H9 (cell line): ENCODE data around the gene FHOD3. TPM values are rescaled to one million over a fixed set of nuclear protein-coding genes. Genes with fewer than 3 reads are reported as not detected.

Source experiments
- DNase-seq: peaks from one replicate; pipeline ENCODE4 v3.0.0-alpha.2; 2017
- H2AFZ ChIP-seq: one replicate; pipeline ENCODE4 v1.6.1; 2013; ENCODE audit warnings: mild to moderate bottlenecking, low read length, control low read depth, moderate library complexity
- H2AK5ac ChIP-seq: 2 replicates; pipeline ENCODE4 v1.6.1; 2013; ENCODE audit warnings: low read length, control low read depth, mixed read lengths; ENCODE audit not compliant: insufficient read length
- H2BK120ac ChIP-seq: one replicate; pipeline ENCODE4 v1.6.1; 2013; ENCODE audit warnings: low read depth, mild to moderate bottlenecking, low read length, control low read depth, inconsistent platforms; ENCODE audit not compliant: poor library complexity, severe bottlenecking
- H2BK12ac ChIP-seq: 2 replicates; pipeline ENCODE4 v1.6.1; 2013; ENCODE audit warnings: low read length, control low read depth, mixed read lengths, low read depth; ENCODE audit not compliant: insufficient read length
- H2BK15ac ChIP-seq: 2 replicates; pipeline ENCODE4 v1.6.1; 2013; ENCODE audit warnings: low read depth, low read length, control low read depth
- H2BK20ac ChIP-seq: one replicate; pipeline ENCODE4 v1.6.1; 2013; ENCODE audit warnings: low read depth, mild to moderate bottlenecking, low read length, control low read depth, inconsistent platforms; ENCODE audit not compliant: poor library complexity, severe bottlenecking
- H2BK5ac ChIP-seq: 2 replicates; pipeline ENCODE4 v1.6.1; 2013; ENCODE audit warnings: low read length, control low read depth, mixed read lengths; ENCODE audit not compliant: insufficient read length
- H3K14ac ChIP-seq: 2 replicates; pipeline ENCODE4 v1.6.1; 2013; ENCODE audit warnings: low read length, control low read depth; ENCODE audit not compliant: insufficient read depth
- H3K18ac ChIP-seq: 2 replicates; pipeline ENCODE4 v1.6.1; 2013; ENCODE audit warnings: low read depth, mild to moderate bottlenecking, mixed read lengths, low read length, control low read depth; ENCODE audit not compliant: insufficient read length
- H3K23ac ChIP-seq: 2 replicates; pipeline ENCODE4 v1.6.1; 2013; ENCODE audit warnings: low read length, control low read depth, mixed read lengths, low read depth; ENCODE audit not compliant: insufficient read length
- H3K23me2 ChIP-seq: 2 replicates; pipeline ENCODE4 v1.6.1; 2013; ENCODE audit warnings: low read depth, mild to moderate bottlenecking, mixed read lengths, low read length, control low read depth; ENCODE audit not compliant: insufficient read length, poor library complexity, severe bottlenecking
- H3K27ac ChIP-seq: 2 replicates; pipeline ENCODE4 v1.5.1; 2013; ENCODE audit warnings: low read length, control low read depth, mixed read lengths, low read depth; ENCODE audit not compliant: insufficient read length
- H3K27me3 ChIP-seq: 2 replicates; pipeline ENCODE4 v1.6.1; 2013; ENCODE audit warnings: low read length, control low read depth, inconsistent platforms; ENCODE audit not compliant: insufficient read depth
- H3K4ac ChIP-seq: 2 replicates; pipeline ENCODE4 v1.6.1; 2013; ENCODE audit warnings: low read depth, mild to moderate bottlenecking, control low read depth, inconsistent platforms, low read length, moderate library complexity
- H3K4me1 ChIP-seq: 2 replicates; pipeline ENCODE4 v1.6.1; 2013; ENCODE audit warnings: low read length, control low read depth, inconsistent platforms; ENCODE audit not compliant: insufficient read depth
- H3K4me2 ChIP-seq: 2 replicates; pipeline ENCODE4 v1.6.1; 2013; ENCODE audit warnings: low read length, control low read depth, mixed read lengths; ENCODE audit not compliant: insufficient read length, insufficient read depth
- H3K56ac ChIP-seq: 2 replicates; pipeline ENCODE4 v1.6.1; 2013; ENCODE audit warnings: low read depth, mild to moderate bottlenecking, mixed read lengths, low read length, control low read depth; ENCODE audit not compliant: insufficient read length
- H3K79me1 ChIP-seq: 2 replicates; pipeline ENCODE4 v1.6.1; 2013; ENCODE audit warnings: low read depth, mild to moderate bottlenecking, moderate library complexity, low read length, control low read depth, inconsistent platforms; ENCODE audit not compliant: insufficient read depth, poor library complexity, severe bottlenecking
- H3K79me2 ChIP-seq: 2 replicates; pipeline ENCODE4 v1.6.1; 2013; ENCODE audit warnings: low read length, control low read depth, inconsistent platforms; ENCODE audit not compliant: insufficient read depth
- H3K9ac ChIP-seq: 2 replicates; pipeline ENCODE4 v1.6.1; 2013; ENCODE audit warnings: low read length, control low read depth, mixed read lengths; ENCODE audit not compliant: insufficient read length; ENCODE audit errors: extremely low read depth
- H3K9me3 ChIP-seq: one replicate; pipeline ENCODE4 v1.6.1; 2013; ENCODE audit warnings: low read depth, low read length, inconsistent platforms; ENCODE audit not compliant: control insufficient read depth
- H3T11ph ChIP-seq: one replicate; pipeline ENCODE4 v1.6.1; 2013; ENCODE audit warnings: mild to moderate bottlenecking, low read length, control low read depth, inconsistent platforms
- H4K20me1 ChIP-seq: one replicate; pipeline ENCODE4 v1.6.1; 2013; ENCODE audit not compliant: control insufficient read depth, insufficient read length, insufficient read depth
- H4K5ac ChIP-seq: 2 replicates; pipeline ENCODE4 v1.6.1; 2013; ENCODE audit warnings: low read depth, mild to moderate bottlenecking, mixed read lengths, low read length, control low read depth; ENCODE audit not compliant: insufficient read length
- H4K8ac ChIP-seq: replicated peaks from 2 replicates; pipeline ENCODE4 v1.6.1; 2013; ENCODE audit warnings: low read length, control low read depth, mixed read lengths, low read depth; ENCODE audit not compliant: insufficient read length
- H4K91ac ChIP-seq: 2 replicates; pipeline ENCODE4 v1.6.1; 2013; ENCODE audit warnings: low read depth, mild to moderate bottlenecking, moderate library complexity, mixed read lengths, low read length, control low read depth; ENCODE audit not compliant: insufficient read length
- H3K27ac Mint-ChIP-seq, 3 experiments: 2 replicates in 2 of 3; 3 replicates in 1 of 3; pipeline ENCODE4 v1.8.0; 2020 to 2021; ENCODE audit warnings: mixed read lengths in 3 of 3, mild to moderate bottlenecking in 1 of 3, moderate library complexity in 1 of 3
- H3K27me3 Mint-ChIP-seq: 2 replicates; pipeline ENCODE4 v1.8.0; 2021; ENCODE audit warnings: low read depth, mild to moderate bottlenecking, moderate library complexity, mixed read lengths
- H3K36me3 Mint-ChIP-seq, 3 experiments: 2 replicates in 2 of 3; 3 replicates in 1 of 3; pipeline ENCODE4 v1.8.0; 2020 to 2021; ENCODE audit warnings: low read depth in 3 of 3, mixed read lengths in 3 of 3; ENCODE audit not compliant: insufficient read depth in 1 of 3
- H3K4me1 Mint-ChIP-seq, 2 experiments: 2 replicates each; pipeline ENCODE4 v1.8.0; 2020; ENCODE audit warnings: mixed read lengths in 2 of 2
- H3K4me3 Mint-ChIP-seq, 2 experiments: 2 replicates in 1 of 2; 3 replicates in 1 of 2; pipeline ENCODE4 v1.8.0; 2020 to 2021; ENCODE audit warnings: mild to moderate bottlenecking in 2 of 2, mixed read lengths in 2 of 2, moderate library complexity in 1 of 2
- H3K9me3 Mint-ChIP-seq, 2 experiments: 2 replicates in 1 of 2; 3 replicates in 1 of 2; pipeline ENCODE4 v1.8.0; 2020; ENCODE audit warnings: mild to moderate bottlenecking in 2 of 2, mixed read lengths in 2 of 2, moderate library complexity in 1 of 2
- WGBS: extraction: QIAGEN DNeasy Blood & Tissue Kit; methylation state at CpG from one replicate; pipeline ENCODE4 v1.1.7; 2013; ENCODE audit warnings: missing lambda C conversion rate, low lambda C conversion rate, mixed read lengths; ENCODE audit not compliant: insufficient read length; ENCODE audit errors: extremely low coverage; 5-methylcytosine and 5-hydroxymethylcytosine counted together
- total RNA-seq: library from RNA; stranded (reverse); gene quantifications from 2 replicates; pipeline ENCODE4 v1.2.1, GENCODE V29; 2021
- TF ChIP-seq, protein P1 (sequence below): fragments of 200-600 bp; sonication (generic); conservative IDR thresholded peaks from 3 replicates; pipeline ENCODE4 v1.8.0; 2021; ENCODE audit warnings: antibody characterized with exemption, mild to moderate bottlenecking

Gene FHOD3
- total RNA-seq, 1 experiment from 2014 or later = 8.0 TPM

DNA sequence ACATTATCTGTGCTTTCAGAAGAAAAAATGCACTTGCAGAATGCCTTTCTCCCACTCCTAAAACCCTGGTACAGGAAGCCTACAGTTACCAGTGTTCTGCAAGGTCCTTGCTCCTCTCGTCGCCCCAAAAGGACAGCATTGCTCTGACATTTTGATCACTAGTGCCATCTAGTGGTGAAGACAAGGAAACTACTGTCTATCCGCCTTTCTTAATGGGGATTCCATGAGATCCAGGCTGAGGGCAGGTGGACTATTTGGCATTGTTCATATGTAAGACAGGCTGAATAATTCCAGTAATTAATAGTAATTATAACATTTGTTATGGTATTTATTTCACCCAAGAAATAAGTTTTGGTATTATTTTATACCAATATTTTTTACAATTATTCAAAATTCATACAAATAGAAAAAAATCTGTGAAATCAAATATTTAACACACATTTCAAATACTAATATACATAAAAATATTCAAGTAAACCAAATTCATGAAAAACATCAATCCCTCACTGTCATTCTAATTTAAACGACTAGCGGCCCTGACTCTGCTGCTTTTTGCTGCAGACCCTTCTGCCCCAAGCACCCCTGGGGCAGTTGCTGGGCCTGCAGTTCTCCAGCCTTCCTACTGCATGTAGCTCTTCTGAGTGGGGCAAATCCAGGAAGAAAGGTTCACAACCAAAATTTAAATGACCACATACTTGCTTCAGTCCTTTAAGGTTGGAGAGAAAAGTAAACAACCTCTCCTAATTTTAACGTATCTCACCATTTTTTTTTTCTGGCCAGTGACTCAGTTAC is 512.3 kb downstream of the FHOD3 start:
- Histone ChIP-seq H3K9me3 (no peaks in the 10 kb centered on the region), H3K9ac (no peak overlapping the region), H2BK20ac (no peak overlapping the region), H3K27ac (no peak overlapping the region), H4K5ac (no peak overlapping the region), H3K79me1 (no peaks in the 10 kb centered on the region), H3K4ac (no peak overlapping the region), H3K18ac (no peak overlapping the region), H2BK15ac (no peak overlapping the region), H2BK12ac (no peak overlapping the region), H3K27me3 (no peaks in the 10 kb centered on the region), H2BK5ac (no peak overlapping the region), H2BK120ac (no peak overlapping the region), H4K8ac (no peak overlapping the region), H3K56ac (no peak overlapping the region), H4K91ac (no peak overlapping the region), H3K79me2 (no peaks in the 10 kb centered on the region), H3T11ph (no peak overlapping the region), H3K14ac (no peak overlapping the region), H3K23me2 (no peaks in the 10 kb centered on the region), H3K4me1 (no peaks in the 10 kb centered on the region), H2AK5ac (no peak overlapping the region), H3K23ac (no peak overlapping the region), H4K20me1 (no peaks in the 10 kb centered on the region), H2AFZ (no peak overlapping the region), H3K4me2 (no peak overlapping the region)
- peak; percentile 47 for DNase-seq
- Mint-ChIP-seq H3K27me3 (no peaks in the 10 kb centered on the region), H3K4me1 (peaks cover 0 to 4% of the 10 kb centered on the region in 2 experiments; a peak in 1 of 4 replicates), H3K27ac (peak overlapping the region in 1 of 3 experiments; percentile 48; a peak in 2 of 7 replicates), H3K36me3 (peaks cover 27 to 62% (median 61%) of the 10 kb centered on the region in 3 experiments; a peak in 6 of 7 replicates), H3K4me3 (no peak overlapping the region), H3K9me3 (no peaks in the 10 kb centered on the region)
- WGBS = no CpG with 5 or more reads among the region's 6 CpGs
- TF ChIP-seq, protein P1, sequence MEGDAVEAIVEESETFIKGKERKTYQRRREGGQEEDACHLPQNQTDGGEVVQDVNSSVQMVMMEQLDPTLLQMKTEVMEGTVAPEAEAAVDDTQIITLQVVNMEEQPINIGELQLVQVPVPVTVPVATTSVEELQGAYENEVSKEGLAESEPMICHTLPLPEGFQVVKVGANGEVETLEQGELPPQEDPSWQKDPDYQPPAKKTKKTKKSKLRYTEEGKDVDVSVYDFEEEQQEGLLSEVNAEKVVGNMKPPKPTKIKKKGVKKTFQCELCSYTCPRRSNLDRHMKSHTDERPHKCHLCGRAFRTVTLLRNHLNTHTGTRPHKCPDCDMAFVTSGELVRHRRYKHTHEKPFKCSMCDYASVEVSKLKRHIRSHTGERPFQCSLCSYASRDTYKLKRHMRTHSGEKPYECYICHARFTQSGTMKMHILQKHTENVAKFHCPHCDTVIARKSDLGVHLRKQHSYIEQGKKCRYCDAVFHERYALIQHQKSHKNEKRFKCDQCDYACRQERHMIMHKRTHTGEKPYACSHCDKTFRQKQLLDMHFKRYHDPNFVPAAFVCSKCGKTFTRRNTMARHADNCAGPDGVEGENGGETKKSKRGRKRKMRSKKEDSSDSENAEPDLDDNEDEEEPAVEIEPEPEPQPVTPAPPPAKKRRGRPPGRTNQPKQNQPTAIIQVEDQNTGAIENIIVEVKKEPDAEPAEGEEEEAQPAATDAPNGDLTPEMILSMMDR = peak; percentile 86
